ENCODE results near the gene SRSF7. TPM values are rescaled to one million over a fixed set of nuclear protein-coding genes. Genes with fewer than 3 reads are reported as not detected.
A peak's percentile ranks its signal among the peaks of the same experiment; 100 is the strongest.
"Not testable (repeated sequence)": the region's sequence is repeated elsewhere in the genome, so short reads cannot be mapped to it uniquely, and the experiment has no call there.

SRSF7 gene
- total RNA-seq, 5 donors from 2014 or later (not counting 1 experiment from before 2014, with no cell fraction given) = 252 to 649 (median 265) TPM

DNA sequence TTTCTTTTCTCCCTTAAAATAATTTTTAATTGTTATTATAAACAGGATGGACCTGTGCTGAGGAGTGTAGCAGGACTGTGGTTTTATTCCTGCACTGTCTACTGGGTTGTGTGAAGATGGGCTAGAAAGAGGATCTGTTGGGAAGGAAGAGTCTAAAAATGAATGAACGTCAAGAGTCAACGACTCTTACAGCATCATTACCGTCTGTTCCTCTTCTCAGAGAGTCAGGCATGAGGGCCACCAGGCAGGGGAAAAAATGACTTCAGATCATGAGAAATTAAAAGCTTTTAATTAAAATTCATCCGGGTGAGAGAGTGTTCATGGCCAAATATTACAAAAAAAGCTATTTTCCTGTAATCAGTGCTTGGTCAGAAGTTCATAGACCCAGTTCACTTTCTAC lies 32.6 kb downstream of the SRSF7 start:
- Histone ChIP-seq H3K36me3 (ENCODE audit: control insufficient read depth in 2 of 2, extremely low read depth in 1 of 2, insufficient read depth in 1 of 2, low read length in 1 of 2) (peaks cover 0 to 13% of the 10 kb centered on the region in 2 donors), H3K4me3 (ENCODE audit: control insufficient read depth in 1 of 2, extremely low read depth in 1 of 2, low read length in 1 of 2) (no peak overlapping the region), H3K4me1 (ENCODE audit: control insufficient read depth in 1 of 2, extremely low read depth in 1 of 2, insufficient read depth in 2 of 2, low read length in 2 of 2) (peaks cover 14 to 22% of the 10 kb centered on the region in 2 experiments), H3K9me3 (no peaks in the 10 kb centered on the region), H3K27me3 (replicated peaks in 1 of 2; ENCODE audit: control insufficient read depth in 2 of 2, extremely low read depth in 1 of 2, insufficient read depth in 2 of 2, low read length in 1 of 2) (no peaks in the 10 kb centered on the region), H3K27ac (ENCODE audit: low read length) (no peak overlapping the region)
- CTCF ChIA-PET = interaction anchor here in 1 of 2 donors (1.1 to 1.4 kb wide), 2 partner anchors 135 to 136 kb away, joined by 3 to 4 read pairs; no protein-coding TSS in a partner anchor
- POLR2A ChIA-PET = interaction anchor here in 1 of 2 donors (0.6 kb wide), 1 partner anchor 520 kb away, joined by 3 read pairs; no protein-coding TSS in a partner anchor
- Mint-ChIP-seq H3K27ac (no peak overlapping the region), H3K9me3 (peaks cover 0 to 4% (median 3%) of the 10 kb centered on the region in 3 donors), H3K27me3 (no peaks in the 10 kb centered on the region), H3K4me1 (peaks cover 30 to 54% (median 46%) of the 10 kb centered on the region in 3 donors), H3K36me3 (peaks cover 38% of the 10 kb centered on the region), H3K4me3 (no peak overlapping the region)
- DNase-seq = no peak
- ATAC-seq (replicated peaks in 1 of 4) = no peak
- WGBS (ENCODE audit: insufficient coverage) = no CpG with 5 or more reads among the region's 4 CpGs

DNA sequence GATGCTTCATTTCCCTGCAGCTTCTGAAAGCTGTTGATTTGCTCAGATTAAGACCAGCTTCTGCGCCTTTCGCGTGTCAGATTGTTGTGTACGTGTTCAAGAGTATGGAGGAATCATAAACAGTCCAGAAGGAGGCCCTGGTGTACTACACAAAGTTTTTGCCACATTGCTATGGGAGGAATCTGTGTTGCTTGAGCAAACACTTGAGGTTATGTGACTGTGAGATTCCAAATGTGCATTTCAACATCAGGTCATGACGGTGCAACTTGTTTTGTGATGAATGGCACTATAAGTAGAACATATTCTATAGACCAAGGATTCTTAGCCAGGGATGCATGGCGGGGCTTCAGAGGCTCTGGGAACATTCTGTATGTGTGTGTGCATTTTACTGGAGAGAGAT lies 35.0 kb downstream of the SRSF7 start:
- Mint-ChIP-seq H3K27ac (peak overlapping the region in 1 of 2 donors; percentile 16), H3K4me3 (no peak overlapping the region), H3K4me1 (peaks cover 21 to 51% (median 38%) of the 10 kb centered on the region in 3 donors), H3K36me3 (peaks cover 51% of the 10 kb centered on the region), H3K9me3 (peaks cover 0 to 8% (median 4%) of the 10 kb centered on the region in 3 donors), H3K27me3 (no peaks in the 10 kb centered on the region)
- H3K36me3 ChIP-seq (ENCODE audit: control insufficient read depth in 2 of 2, extremely low read depth in 1 of 2, insufficient read depth in 1 of 2, low read length in 1 of 2) = peaks cover 0 to 17% of the 10 kb centered on the region in 2 donors
- DNase-seq (no peak), ATAC-seq (replicated peaks in 1 of 4) (no peak)
- no peaks in the 10 kb centered on the region for H3K9me3 ChIP-seq
- ChIA-PET POLR2A (no interaction called here), CTCF (interaction anchor here in 1 of 2 donors (0.8 kb wide), 1 partner anchor 135 kb away, joined by 3 read pairs; no protein-coding TSS in a partner anchor)
- peaks cover 2 to 8% of the 10 kb centered on the region in 2 experiments for H3K4me1 ChIP-seq (ENCODE audit: control insufficient read depth in 1 of 2, extremely low read depth in 1 of 2, insufficient read depth in 2 of 2, low read length in 2 of 2)
- H3K27me3 ChIP-seq (replicated peaks in 1 of 2; ENCODE audit: control insufficient read depth in 2 of 2, extremely low read depth in 1 of 2, insufficient read depth in 2 of 2, low read length in 1 of 2) = no peaks in the 10 kb centered on the region
- 89% methylated on average over 4 of the region's 6 CpGs for WGBS (ENCODE audit: insufficient coverage)
- no peak overlapping the region for H3K27ac ChIP-seq (ENCODE audit: low read length)
- H3K4me3 ChIP-seq (ENCODE audit: control insufficient read depth in 1 of 2, extremely low read depth in 1 of 2, low read length in 1 of 2) = no peak overlapping the region

DNA sequence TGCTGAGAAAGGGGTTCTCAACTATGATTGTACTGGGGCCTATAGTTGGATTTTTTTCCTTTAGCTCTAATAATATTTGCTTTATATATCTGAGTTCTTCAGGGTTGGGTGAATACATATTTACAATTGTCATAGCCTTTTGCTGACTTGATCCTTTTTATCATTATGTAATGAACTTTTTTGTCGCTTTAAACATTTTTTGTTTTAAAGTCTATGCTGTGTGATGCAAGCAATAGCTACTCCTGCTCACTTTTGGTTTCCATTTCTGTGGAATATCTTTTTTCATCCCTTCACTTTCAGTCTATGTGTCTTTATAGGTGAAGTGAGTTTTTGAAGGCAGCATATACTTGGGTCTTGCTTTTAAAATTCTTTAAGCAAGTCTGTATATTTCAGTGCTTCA lies 36.2 kb downstream of the SRSF7 start:
- POLR2A ChIA-PET; H3K4me3 Mint-ChIP-seq; H3K4me3 ChIP-seq (ENCODE audit: control insufficient read depth in 1 of 2, extremely low read depth in 1 of 2, low read length in 1 of 2); H3K27me3 ChIP-seq (replicated peaks in 1 of 2; ENCODE audit: control insufficient read depth in 2 of 2, extremely low read depth in 1 of 2, insufficient read depth in 2 of 2, low read length in 1 of 2); ATAC-seq (replicated peaks in 1 of 4); H3K9me3 Mint-ChIP-seq; DNase-seq; H3K9me3 ChIP-seq; H3K27me3 Mint-ChIP-seq; H3K27ac ChIP-seq (ENCODE audit: low read length): not testable (repeated sequence)
- Histone ChIP-seq H3K4me1 (ENCODE audit: control insufficient read depth in 1 of 2, extremely low read depth in 1 of 2, insufficient read depth in 2 of 2, low read length in 2 of 2) (peaks cover 5 to 20% of the 10 kb centered on the region in 2 experiments), H3K36me3 (ENCODE audit: control insufficient read depth in 2 of 2, extremely low read depth in 1 of 2, insufficient read depth in 1 of 2, low read length in 1 of 2) (peaks cover 0 to 17% of the 10 kb centered on the region in 2 donors)
- CTCF ChIA-PET = interaction anchor here in 1 of 2 donors (1.3 kb wide), 1 partner anchor 136 kb away, joined by 3 read pairs; no protein-coding TSS in a partner anchor
- peaks cover 41% of the 10 kb centered on the region for H3K36me3 Mint-ChIP-seq
- H3K4me1 Mint-ChIP-seq = peaks cover 18 to 53% (median 38%) of the 10 kb centered on the region in 3 donors
- H3K27ac Mint-ChIP-seq = peak overlapping the region; percentile 66 to 77
- no CpG with 5 or more reads among the region's 1 CpG for WGBS (ENCODE audit: insufficient coverage)

DNA sequence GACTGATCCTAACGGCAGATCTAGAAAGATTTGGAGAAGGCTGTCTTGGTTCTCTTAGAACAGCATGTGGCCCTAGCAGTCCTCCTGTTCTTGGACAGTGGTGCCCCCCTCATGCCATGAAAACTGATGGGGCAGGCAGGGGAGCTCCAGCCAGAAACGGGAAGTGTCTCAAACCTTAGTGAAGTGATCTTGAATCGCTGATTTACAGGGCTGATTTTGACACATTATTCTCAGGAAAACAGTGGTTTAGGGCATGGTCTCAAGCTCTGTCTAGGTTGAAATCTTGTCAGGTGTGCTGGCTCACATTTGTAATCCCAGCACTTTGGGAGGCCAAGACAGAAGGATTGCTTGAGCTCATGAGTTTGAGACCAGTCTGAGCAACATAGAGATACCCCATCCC lies 37.8 kb downstream of the SRSF7 start:
- peak overlapping the region; percentile 63 to 76 for H3K27ac Mint-ChIP-seq
- H3K4me1 Mint-ChIP-seq = peaks cover 34 to 69% (median 54%) of the 10 kb centered on the region in 3 donors

DNA sequence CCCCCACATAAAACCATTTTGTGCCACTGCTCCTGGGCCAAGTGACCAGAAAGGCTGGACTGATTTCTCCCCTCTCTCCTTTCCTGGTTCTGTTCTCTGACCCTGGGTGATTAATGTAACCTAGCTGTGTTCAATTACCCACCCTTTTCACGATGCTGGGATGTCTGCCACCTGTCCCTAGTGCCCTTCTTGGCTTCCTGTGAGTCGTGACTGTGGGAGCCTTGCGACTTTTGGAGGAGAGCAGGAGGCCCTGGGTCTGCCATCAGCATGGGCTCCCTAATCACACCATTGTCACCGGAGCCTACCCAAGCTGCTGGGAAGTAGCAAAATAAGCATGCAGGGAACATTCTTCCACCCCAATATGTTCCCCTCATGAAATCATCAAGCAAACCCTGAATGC lies 38.3 kb downstream of the SRSF7 start:
- DNase-seq = no peak
- Mint-ChIP-seq H3K4me1 (peaks cover 35 to 71% (median 56%) of the 10 kb centered on the region in 3 donors), H3K4me3 (no peak overlapping the region), H3K27ac (peak overlapping the region; percentile 63 to 76), H3K36me3 (peaks cover 38% of the 10 kb centered on the region), H3K9me3 (peaks cover 0 to 4% (median 0%) of the 10 kb centered on the region in 3 donors), H3K27me3 (no peaks in the 10 kb centered on the region)
- Histone ChIP-seq H3K4me1 (ENCODE audit: control insufficient read depth in 1 of 2, extremely low read depth in 1 of 2, insufficient read depth in 2 of 2, low read length in 2 of 2) (peaks cover 17 to 38% of the 10 kb centered on the region in 2 experiments), H3K9me3 (no peaks in the 10 kb centered on the region), H3K4me3 (ENCODE audit: control insufficient read depth in 1 of 2, extremely low read depth in 1 of 2, low read length in 1 of 2) (no peak overlapping the region), H3K27ac (ENCODE audit: low read length) (peak overlapping the region; percentile 20), H3K36me3 (ENCODE audit: control insufficient read depth in 2 of 2, extremely low read depth in 1 of 2, insufficient read depth in 1 of 2, low read length in 1 of 2) (peaks cover 0 to 14% of the 10 kb centered on the region in 2 donors), H3K27me3 (replicated peaks in 1 of 2; ENCODE audit: control insufficient read depth in 2 of 2, extremely low read depth in 1 of 2, insufficient read depth in 2 of 2, low read length in 1 of 2) (no peaks in the 10 kb centered on the region)
- ChIA-PET CTCF (interaction anchor here in 1 of 2 donors (1.2 to 1.3 kb wide), 2 partner anchors 31 to 131 kb away, joined by 4 to 9 read pairs; no protein-coding TSS in a partner anchor), POLR2A (interaction anchor here in 1 of 2 donors (1.2 kb wide), 1 partner anchor 39 kb away, joined by 7 read pairs; the partner anchor contains the start of gene SRSF7)
- WGBS (ENCODE audit: insufficient coverage) = no CpG with 5 or more reads among the region's 4 CpGs
- no peak for ATAC-seq (replicated peaks in 1 of 4)

More for the DNA sequence above, 37.8 kb downstream of the SRSF7 start:
- Mint-ChIP-seq H3K36me3 (peaks cover 38% of the 10 kb centered on the region), H3K27me3 (no peaks in the 10 kb centered on the region), H3K9me3 (peaks cover 0 to 4% (median 0%) of the 10 kb centered on the region in 3 donors), H3K4me3 (no peak overlapping the region)
- Histone ChIP-seq H3K9me3 (no peaks in the 10 kb centered on the region), H3K36me3 (ENCODE audit: control insufficient read depth in 2 of 2, extremely low read depth in 1 of 2, insufficient read depth in 1 of 2, low read length in 1 of 2) (peaks cover 0 to 14% of the 10 kb centered on the region in 2 donors), H3K27ac (ENCODE audit: low read length) (peak overlapping the region; percentile 20), H3K27me3 (replicated peaks in 1 of 2; ENCODE audit: control insufficient read depth in 2 of 2, extremely low read depth in 1 of 2, insufficient read depth in 2 of 2, low read length in 1 of 2) (no peaks in the 10 kb centered on the region), H3K4me1 (ENCODE audit: control insufficient read depth in 1 of 2, extremely low read depth in 1 of 2, insufficient read depth in 2 of 2, low read length in 2 of 2) (peaks cover 17 to 33% of the 10 kb centered on the region in 2 experiments), H3K4me3 (ENCODE audit: control insufficient read depth in 1 of 2, extremely low read depth in 1 of 2, low read length in 1 of 2) (no peak overlapping the region)
- DNase-seq (no peak), ATAC-seq (replicated peaks in 1 of 4) (no peak)
- CTCF ChIA-PET = interaction anchor here in 1 of 2 donors (0.6 to 1.3 kb wide), 6 partner anchors 11 to 204 kb away, joined by 3 to 9 read pairs (median 4); no protein-coding TSS in a partner anchor
- POLR2A ChIA-PET = interaction anchor here (0.6 to 1.2 kb wide), 4 partner anchors 38 to 108 kb away, joined by 3 to 7 read pairs (median 3); partner anchors contain the start of gene SRSF7 (in 2 of the 2)
- 33% methylated on average over 1 of the region's 3 CpGs for WGBS (ENCODE audit: insufficient coverage)

GRCh38 chr2:38712413-38712812 lies 38.7 kb downstream of the SRSF7 start:
- Mint-ChIP-seq H3K27ac (peak overlapping the region; percentile 56 to 76), H3K4me3 (no peak overlapping the region), H3K4me1 (peaks cover 36 to 75% (median 57%) of the 10 kb centered on the region in 3 donors), H3K27me3 (no peaks in the 10 kb centered on the region), H3K9me3 (peaks cover 0 to 4% (median 0%) of the 10 kb centered on the region in 3 donors), H3K36me3 (peaks cover 38% of the 10 kb centered on the region)
- DNase-seq (no peak), ATAC-seq (replicated peaks in 1 of 4) (no peak)
- no peaks in the 10 kb centered on the region for H3K27me3 ChIP-seq (replicated peaks in 1 of 2; ENCODE audit: control insufficient read depth in 2 of 2, extremely low read depth in 1 of 2, insufficient read depth in 2 of 2, low read length in 1 of 2)
- H3K4me1 ChIP-seq (ENCODE audit: control insufficient read depth in 1 of 2, extremely low read depth in 1 of 2, insufficient read depth in 2 of 2, low read length in 2 of 2) = peaks cover 17 to 42% of the 10 kb centered on the region in 2 experiments
- H3K9me3 ChIP-seq = no peaks in the 10 kb centered on the region
- WGBS (ENCODE audit: insufficient coverage) = 100% methylated on average over 2 of the region's 7 CpGs
- H3K27ac ChIP-seq (ENCODE audit: low read length) = no peak overlapping the region
- POLR2A ChIA-PET = no interaction called here
- peaks cover 0 to 12% of the 10 kb centered on the region in 2 donors for H3K36me3 ChIP-seq (ENCODE audit: control insufficient read depth in 2 of 2, extremely low read depth in 1 of 2, insufficient read depth in 1 of 2, low read length in 1 of 2)
- H3K4me3 ChIP-seq (ENCODE audit: control insufficient read depth in 1 of 2, extremely low read depth in 1 of 2, low read length in 1 of 2) = no peak overlapping the region
- CTCF ChIA-PET = interaction anchor here in 1 of 2 donors (0.6 kb wide), 1 partner anchor 14 kb away, joined by 3 read pairs; no protein-coding TSS in a partner anchor

All from T-cell (primary cell).